Measurements from ENCODE around the gene HTR3E. TPM values are rescaled to one million over a fixed set of nuclear protein-coding genes. Genes with fewer than 3 reads are reported as not detected.

Gene HTR3E
- total RNA-seq, 1 donor from 2014 or later = not detected

- no peak overlapping the region for H3K4me3 Mint-ChIP-seq (ENCODE audit: unreplicated experiment)
- no peak overlapping the region for H3K27ac Mint-ChIP-seq (ENCODE audit: unreplicated experiment)
- no peaks in the 10 kb centered on the region for H3K9me3 Mint-ChIP-seq (ENCODE audit: unreplicated experiment)
- H3K36me3 Mint-ChIP-seq (ENCODE audit: unreplicated experiment) = peaks cover 20% of the 10 kb centered on the region
- peaks cover 15% of the 10 kb centered on the region for H3K4me1 Mint-ChIP-seq (ENCODE audit: unreplicated experiment)
- no peaks in the 10 kb centered on the region for H3K27me3 Mint-ChIP-seq (ENCODE audit: unreplicated experiment)
- TF ChIP-seq CTCF (IDR thresholded peaks at IDR 0.05) = no peak
- no peak for DNase-seq (ENCODE audit: extremely low spot score, unreplicated experiment)
These were observed 43.6 kb downstream of the HTR3E start for GRCh38 chr3:184140436-184140835.

GRCh38 chr3:184142199-184142598 lies 45.3 kb downstream of the HTR3E start:
- no peak for TF ChIP-seq CTCF (IDR thresholded peaks at IDR 0.05)
- H3K4me3 Mint-ChIP-seq (ENCODE audit: unreplicated experiment) = no peak overlapping the region
- H3K27ac Mint-ChIP-seq (ENCODE audit: unreplicated experiment) = no peak overlapping the region
- H3K36me3 Mint-ChIP-seq (ENCODE audit: unreplicated experiment) = peaks cover 20% of the 10 kb centered on the region
- no peaks in the 10 kb centered on the region for H3K9me3 Mint-ChIP-seq (ENCODE audit: unreplicated experiment)
- H3K27me3 Mint-ChIP-seq (ENCODE audit: unreplicated experiment) = no peaks in the 10 kb centered on the region
- no peaks in the 10 kb centered on the region for H3K4me1 Mint-ChIP-seq (ENCODE audit: unreplicated experiment)
- no peak for DNase-seq (ENCODE audit: extremely low spot score, unreplicated experiment)

GRCh38 chr3:184143327-184143726 lies 46.5 kb downstream of the HTR3E start:
- H3K9me3 Mint-ChIP-seq (ENCODE audit: unreplicated experiment) = no peaks in the 10 kb centered on the region
- no peaks in the 10 kb centered on the region for H3K27me3 Mint-ChIP-seq (ENCODE audit: unreplicated experiment)
- TF ChIP-seq CTCF (IDR thresholded peaks at IDR 0.05) = no peak
- H3K4me3 Mint-ChIP-seq (ENCODE audit: unreplicated experiment) = no peak overlapping the region
- H3K4me1 Mint-ChIP-seq (ENCODE audit: unreplicated experiment) = no peaks in the 10 kb centered on the region
- no peak overlapping the region for H3K27ac Mint-ChIP-seq (ENCODE audit: unreplicated experiment)
- peaks cover 19% of the 10 kb centered on the region for H3K36me3 Mint-ChIP-seq (ENCODE audit: unreplicated experiment)
- DNase-seq (ENCODE audit: extremely low spot score, unreplicated experiment) = no peak

- DNase-seq (ENCODE audit: extremely low spot score, unreplicated experiment) = no peak
- no peaks in the 10 kb centered on the region for H3K27me3 Mint-ChIP-seq (ENCODE audit: unreplicated experiment)
- H3K4me1 Mint-ChIP-seq (ENCODE audit: unreplicated experiment) = peaks cover under 1% of the 10 kb centered on the region
- H3K4me3 Mint-ChIP-seq (ENCODE audit: unreplicated experiment) = no peak overlapping the region
- H3K9me3 Mint-ChIP-seq (ENCODE audit: unreplicated experiment) = no peaks in the 10 kb centered on the region
- no peak overlapping the region for H3K27ac Mint-ChIP-seq (ENCODE audit: unreplicated experiment)
- TF ChIP-seq CTCF (IDR thresholded peaks at IDR 0.05) = no peak
- H3K36me3 Mint-ChIP-seq (ENCODE audit: unreplicated experiment) = peaks cover 19% of the 10 kb centered on the region
These were observed 47.6 kb downstream of the HTR3E start for GRCh38 chr3:184144505-184144904.

DNA sequence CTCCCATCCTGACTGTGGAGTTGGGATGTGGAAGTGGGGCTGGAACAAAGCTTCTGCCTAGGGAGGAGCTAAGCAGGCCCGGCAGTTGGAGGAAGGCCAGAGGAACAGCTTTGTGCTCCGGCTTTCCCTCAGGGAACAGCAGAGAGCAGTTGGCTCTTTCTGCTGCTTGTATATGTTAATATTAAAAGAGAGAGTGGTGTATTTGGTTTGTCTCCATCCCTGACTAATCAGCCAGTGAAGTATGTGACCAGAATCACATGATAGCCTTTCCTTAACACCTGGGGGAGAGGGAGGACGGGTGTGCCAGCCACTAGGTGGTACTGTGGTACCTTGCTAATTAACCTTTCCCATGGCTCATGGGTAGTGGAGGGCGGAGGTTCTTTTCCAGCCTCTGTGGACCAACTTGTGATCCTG lies 48.3 kb downstream of the HTR3E start:
- no peaks in the 10 kb centered on the region for H3K27me3 Mint-ChIP-seq (ENCODE audit: unreplicated experiment)
- H3K27ac Mint-ChIP-seq (ENCODE audit: unreplicated experiment) = no peak overlapping the region
- H3K4me3 Mint-ChIP-seq (ENCODE audit: unreplicated experiment) = no peak overlapping the region
- no peak for DNase-seq (ENCODE audit: extremely low spot score, unreplicated experiment)
- H3K36me3 Mint-ChIP-seq (ENCODE audit: unreplicated experiment) = peaks cover 17% of the 10 kb centered on the region
- peak; percentile 36 for TF ChIP-seq CTCF (IDR thresholded peaks at IDR 0.05)
- H3K4me1 Mint-ChIP-seq (ENCODE audit: unreplicated experiment) = peaks cover 4% of the 10 kb centered on the region
- H3K9me3 Mint-ChIP-seq (ENCODE audit: unreplicated experiment) = no peaks in the 10 kb centered on the region
